T-helper 22 cell (primary cell): ENCODE results near the gene TMEM234.

Source experiments
- DNase-seq: peaks from one replicate; pipeline ENCODE4 v3.0.0-alpha.2; 2020; ENCODE audit warnings: low read depth

Gene TMEM234

GRCh38 chr1:32199717-32200072 is 22.5 kb downstream of the TMEM234 start:
- no peak for DNase-seq

GRCh38 chr1:32199043-32199716 is 23.0 kb downstream of the TMEM234 start:
- DNase-seq = no peak

DNA sequence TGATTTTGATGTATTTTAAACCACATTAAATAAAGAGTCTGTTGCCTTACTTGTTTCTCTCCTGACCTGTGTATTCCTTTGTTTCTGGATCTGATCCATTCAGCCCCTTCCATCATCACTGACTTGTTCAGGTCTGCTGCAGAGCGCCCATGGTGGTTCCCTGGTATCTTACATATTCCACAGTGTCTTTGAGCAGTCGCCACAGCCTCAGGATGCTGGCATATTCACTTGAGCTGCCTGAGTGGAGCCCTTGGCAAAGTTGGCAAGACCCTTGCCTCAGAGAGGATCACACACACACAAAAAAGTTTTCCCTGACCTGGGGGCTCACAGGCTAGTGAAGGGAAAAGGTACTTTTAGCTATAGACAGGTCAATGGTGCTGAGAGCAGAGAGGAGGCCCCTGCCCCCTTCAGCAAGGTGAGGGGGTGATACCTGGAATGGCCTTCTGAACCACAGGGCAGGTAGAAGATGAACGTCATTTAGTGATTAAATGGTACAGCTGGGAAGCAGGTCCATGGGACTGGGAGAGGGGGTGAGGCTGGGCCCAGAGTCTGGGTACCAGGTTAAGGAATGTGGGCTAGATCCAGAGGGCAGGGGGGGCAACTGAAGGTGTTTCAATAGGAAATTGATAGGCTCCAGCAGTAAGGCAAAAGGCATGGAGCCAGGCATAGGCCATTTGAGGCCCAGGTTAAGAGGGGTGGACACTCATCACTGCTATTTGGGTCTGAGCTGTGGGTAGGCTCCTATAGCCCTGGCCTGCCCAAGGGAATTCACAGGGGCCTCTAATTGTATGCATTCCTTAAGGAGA is 23.7 kb downstream of the TMEM234 start:
- DNase-seq = no peak

- no peak for DNase-seq
Observed at GRCh38 chr1:32197837-32198236, 24.3 kb downstream of the TMEM234 start.

DNA sequence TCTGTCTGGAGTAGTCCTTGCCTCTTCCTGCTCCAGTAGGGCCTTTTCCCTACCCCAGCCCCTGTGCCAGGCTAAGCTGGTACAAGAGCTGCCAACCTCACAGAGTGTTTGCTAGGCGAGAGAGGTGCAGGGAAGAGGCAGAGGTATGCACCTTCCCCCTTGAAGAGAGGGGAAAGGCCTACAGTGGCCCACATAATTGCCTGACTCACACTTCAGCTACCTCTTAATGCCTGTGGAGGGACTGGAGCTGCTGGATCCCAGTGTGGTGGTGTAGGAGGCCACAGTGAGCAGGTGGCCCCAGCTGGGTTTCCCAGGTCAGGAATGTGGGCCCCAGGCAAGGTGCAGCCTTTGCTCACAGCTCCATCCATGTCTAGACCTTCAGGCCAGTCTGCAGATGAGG is 25.1 kb downstream of the TMEM234 start:
- DNase-seq = no peak

- DNase-seq = no peak
Observed at GRCh38 chr1:32195972-32196823, 26.0 kb downstream of the TMEM234 start.

GRCh38 chr1:32195531-32195930 is 26.6 kb downstream of the TMEM234 start:
- no peak for DNase-seq

DNA sequence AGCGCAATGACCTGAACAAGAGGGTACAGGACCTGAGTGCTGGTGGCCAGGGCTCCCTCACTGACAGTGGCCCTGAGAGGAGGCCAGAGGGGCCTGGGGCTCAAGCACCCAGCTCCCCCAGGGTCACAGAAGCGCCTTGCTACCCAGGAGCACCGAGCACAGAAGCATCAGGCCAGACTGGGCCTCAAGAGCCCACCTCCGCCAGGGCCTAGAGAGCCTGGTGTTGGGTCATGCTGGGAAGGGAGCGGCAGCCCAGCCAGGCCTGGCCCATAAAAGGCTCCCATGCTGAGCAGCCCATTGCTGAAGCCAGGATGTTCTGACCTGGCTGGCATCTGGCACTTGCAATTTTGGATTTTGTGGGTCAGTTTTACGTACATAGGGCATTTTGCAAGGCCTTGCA is 27.2 kb downstream of the TMEM234 start:
- DNase-seq = no peak

GRCh38 chr1:32192220-32192948 is 29.8 kb downstream of the TMEM234 start:
- DNase-seq = no peak

- no peak for DNase-seq
Observed at GRCh38 chr1:32187850-32188249, 34.3 kb downstream of the TMEM234 start.

DNA sequence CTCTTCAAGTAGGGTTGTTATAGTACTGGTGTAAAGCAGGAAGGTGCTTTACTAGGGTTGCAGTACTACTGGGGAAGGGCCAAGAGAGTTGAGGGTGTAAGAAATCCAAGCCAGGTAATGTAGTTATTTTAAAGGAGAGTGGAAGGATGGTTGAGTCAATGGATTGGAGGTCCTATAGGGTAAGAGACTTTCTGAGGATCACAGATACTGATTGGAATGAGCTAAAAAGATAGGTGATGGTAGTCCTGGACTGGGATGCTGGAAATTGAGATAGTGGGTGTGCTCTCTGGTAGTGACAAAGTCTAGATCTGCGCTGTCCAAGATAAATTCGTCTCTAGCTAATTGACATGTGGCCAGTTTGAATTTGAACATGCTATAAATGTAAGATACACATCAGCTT is 35.7 kb downstream of the TMEM234 start:
- DNase-seq = no peak

DNA sequence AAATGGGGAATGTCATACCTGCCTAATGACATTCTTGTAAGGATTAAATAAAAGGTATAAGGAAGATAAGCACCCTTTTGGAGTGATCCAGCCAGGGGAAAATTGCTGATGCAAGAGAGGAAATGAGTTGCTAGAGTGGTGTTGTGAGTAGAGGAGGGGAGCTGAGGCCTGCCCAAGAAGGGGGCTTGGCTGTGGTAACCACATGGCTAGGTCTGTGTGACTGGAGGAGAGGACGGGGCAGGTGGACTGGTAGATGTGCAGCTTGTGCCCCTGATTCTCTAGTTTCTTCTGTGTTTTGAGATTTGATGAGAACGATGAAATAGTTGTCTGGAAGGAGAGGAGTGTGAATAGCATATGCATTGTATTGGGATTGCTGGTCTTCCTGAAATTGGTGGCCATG is 36.1 kb downstream of the TMEM234 start:
- no peak for DNase-seq

- no peak for DNase-seq
Observed at GRCh38 chr1:32184650-32185049, 37.5 kb downstream of the TMEM234 start.

GRCh38 chr1:32182060-32182459 is 40.1 kb downstream of the TMEM234 start:
- no peak for DNase-seq

DNA sequence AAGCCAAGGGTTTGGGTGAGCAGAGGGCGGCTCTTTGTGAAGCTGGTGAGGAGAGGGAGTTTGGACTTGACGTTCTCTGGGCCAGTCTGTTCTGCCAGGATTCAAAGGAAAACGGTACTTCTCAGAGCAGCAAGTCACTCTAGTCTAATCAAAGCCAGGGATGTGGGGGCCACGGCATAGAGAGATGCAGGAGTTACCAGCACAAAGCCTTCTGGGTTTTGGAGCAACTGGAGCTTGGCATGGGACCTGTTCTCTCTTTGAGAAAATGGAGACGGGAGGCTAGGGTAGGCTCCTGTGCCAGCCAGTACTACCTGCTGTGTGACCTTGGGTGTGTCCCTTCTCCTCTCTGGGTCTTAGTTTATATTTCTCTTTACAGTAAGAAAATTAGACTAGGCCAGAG is 40.6 kb downstream of the TMEM234 start:
- no peak for DNase-seq

GRCh38 chr1:32181065-32181464 is 41.1 kb downstream of the TMEM234 start:
- no peak for DNase-seq

- no peak for DNase-seq
Observed at GRCh38 chr1:32180186-32181060, 41.7 kb downstream of the TMEM234 start.

DNA sequence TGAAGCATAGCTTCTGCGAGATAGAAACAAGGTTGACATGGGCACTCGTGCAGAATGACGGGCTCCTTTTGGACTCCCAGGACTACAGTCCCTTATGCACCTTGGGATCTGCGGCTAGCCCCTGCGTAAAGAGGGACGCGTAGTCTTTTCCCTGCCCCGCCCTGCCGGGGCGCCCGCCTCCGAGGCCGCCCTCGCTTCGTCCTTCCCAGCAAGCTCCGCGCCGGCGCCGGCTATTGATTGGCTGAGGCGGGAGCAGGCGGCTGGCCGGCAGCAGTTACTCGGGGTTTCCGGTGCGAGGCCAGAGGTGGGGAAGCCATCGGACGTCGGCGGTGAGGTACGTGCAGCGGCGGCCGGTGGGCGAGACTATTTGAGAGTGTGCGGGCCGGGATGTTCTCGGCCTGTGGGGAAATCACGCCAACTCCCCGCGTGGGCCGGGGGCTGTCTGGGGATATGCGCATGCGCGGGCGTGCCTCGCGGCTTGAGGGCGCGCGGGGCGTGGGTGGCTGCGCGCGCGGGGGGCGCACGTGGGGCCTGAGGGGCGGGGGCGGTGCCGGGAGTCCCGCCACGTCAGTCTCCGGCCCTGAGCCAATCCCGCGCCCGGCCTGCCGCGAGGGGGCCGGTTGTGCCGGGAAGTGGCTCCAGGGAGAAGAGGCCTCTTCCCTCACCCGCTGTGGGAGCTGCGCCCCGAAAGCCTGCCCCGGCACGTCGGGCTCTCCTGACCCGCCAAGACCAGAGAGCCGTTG is 42.5 kb downstream of the TMEM234 start, which contains the start of gene TXLNA:
TSS of gene TXLNA (plus strand) at position 233 of the 743 bp plus-strand sequence. CDS start 671 bp downstream, outside the sequence.
- DNase-seq = peak; percentile 79

- DNase-seq = no peak
Observed at GRCh38 chr1:32179193-32179442, 43.0 kb downstream of the TMEM234 start.

DNA sequence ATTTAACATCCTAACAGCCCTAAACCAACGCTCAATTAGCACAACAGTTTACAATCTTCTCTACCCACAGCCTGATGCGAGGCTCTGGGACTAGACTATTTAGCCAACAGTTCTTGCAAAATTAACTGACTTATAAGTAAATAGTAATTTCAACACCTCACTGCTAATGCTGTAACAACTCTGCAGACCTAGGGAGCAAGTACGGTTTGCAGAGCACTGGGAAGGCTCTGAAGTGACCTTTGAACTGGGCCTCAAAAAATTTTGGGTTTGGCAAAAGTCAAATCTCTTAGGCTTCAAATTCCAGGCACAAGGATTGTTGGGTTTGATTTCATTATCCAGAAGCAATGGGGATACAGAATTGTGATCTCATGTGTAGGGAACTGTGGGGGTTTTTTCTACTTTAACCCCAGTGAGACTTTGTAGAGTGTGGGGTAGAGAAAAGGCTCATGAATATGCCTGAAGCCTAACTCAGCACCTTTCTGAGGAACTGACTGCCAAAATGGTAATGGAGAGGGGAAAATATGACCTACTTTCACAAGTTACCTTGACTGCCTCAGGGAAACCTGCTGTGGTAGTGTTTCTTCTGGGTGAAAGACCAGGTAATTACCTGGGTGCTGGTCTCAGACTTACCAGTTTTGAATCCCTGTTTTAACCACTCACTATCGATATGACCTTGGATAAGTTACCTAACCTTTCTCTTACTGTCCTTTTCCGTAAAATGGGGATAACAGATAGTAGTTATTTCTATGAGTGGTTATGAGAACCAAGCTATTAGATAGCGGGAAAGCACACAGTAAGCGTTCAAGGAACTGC is 43.6 kb downstream of the TMEM234 start:
- DNase-seq = no peak
